CD4-positive, alpha-beta T cell treated with Interleukin-17A for 1 hour (primary cell): Measurements from ENCODE around the gene DDB1.

Experiments used
- DNase-seq: peaks from one replicate; pipeline ENCODE4 v3.0.0-alpha.2; 2020

Gene DDB1

GRCh38 chr11:61332797-61333549 lies at the start of gene DDB1, which contains the start of gene TKFC:
Gene DDB1, minus strand, starts transcription at chr11:61333105. Its CDS starts 137 bp downstream, at chr11:61332968.
Gene TKFC, plus strand, starts transcription at chr11:61333228. Its CDS starts 1,501 bp downstream, at chr11:61334729.
- DNase-seq, result peak; percentile 96

- no peak for DNase-seq
Observed at GRCh38 chr11:61380884-61381283, 48.0 kb upstream of the DDB1 start.

GRCh38 chr11:61378713-61379313 lies 45.9 kb upstream of the DDB1 start:
- no peak for DNase-seq

GRCh38 chr11:61377461-61378160 lies 44.7 kb upstream of the DDB1 start:
- DNase-seq, result no peak

- DNase-seq, result no peak
Observed at GRCh38 chr11:61375761-61376108, 42.8 kb upstream of the DDB1 start.

- no peak for DNase-seq
Observed at GRCh38 chr11:61372659-61373420, 39.9 kb upstream of the DDB1 start.

- DNase-seq, result no peak
Observed at GRCh38 chr11:61370349-61371005, 37.6 kb upstream of the DDB1 start.

- DNase-seq, result no peak
Observed at GRCh38 chr11:61369372-61370348, 36.8 kb upstream of the DDB1 start.

- no peak for DNase-seq
Observed at GRCh38 chr11:61368646-61369045, 35.7 kb upstream of the DDB1 start.

GRCh38 chr11:61367406-61367805 lies 34.5 kb upstream of the DDB1 start:
- no peak for DNase-seq

GRCh38 chr11:61364012-61364675 lies 31.2 kb upstream of the DDB1 start:
- DNase-seq, result no peak

- DNase-seq, result no peak
Observed at GRCh38 chr11:61362542-61362875, 29.6 kb upstream of the DDB1 start.

- DNase-seq, result peak; percentile 91
Observed at GRCh38 chr11:61361741-61362541, 29.0 kb upstream of the DDB1 start, which contains the start of the genes CYB561A3 and TMEM138. Gene CYB561A3, minus strand, starts transcription at chr11:61361882. Its CDS starts 5,169 bp downstream, at chr11:61356713. Gene TMEM138, plus strand, starts transcription at chr11:61362374. Its CDS starts 2,017 bp downstream, at chr11:61364391.

GRCh38 chr11:61361237-61361740 lies 28.4 kb upstream of the DDB1 start:
- no peak for DNase-seq

- DNase-seq, result no peak
Observed at GRCh38 chr11:61359516-61359915, 26.6 kb upstream of the DDB1 start.

- DNase-seq, result no peak
Observed at GRCh38 chr11:61358566-61358965, 25.7 kb upstream of the DDB1 start.

GRCh38 chr11:61357894-61358239 lies 25.0 kb upstream of the DDB1 start:
- DNase-seq, result no peak

- DNase-seq, result peak; percentile 20
Observed at GRCh38 chr11:61357233-61357893, 24.5 kb upstream of the DDB1 start.

- DNase-seq, result no peak
Observed at GRCh38 chr11:61356706-61357105, 23.8 kb upstream of the DDB1 start.
